Activated CD4-positive, alpha-beta T cell treated with anti-CD3 and anti-CD28 coated beads, Interleukin-2, amount 50 U/mL, for 4 hours (primary cell): ENCODE results near the gene CTBP1.
"Not testable (repeated sequence)": the region's sequence is repeated elsewhere in the genome, so short reads cannot be mapped to it uniquely, and the experiment has no call there.

Experiments used
- DNase-seq, 2 experiments: peaks; one replicate each; pipeline ENCODE4 v3.0.0-alpha.2; 2020

The CTBP1 gene

DNA sequence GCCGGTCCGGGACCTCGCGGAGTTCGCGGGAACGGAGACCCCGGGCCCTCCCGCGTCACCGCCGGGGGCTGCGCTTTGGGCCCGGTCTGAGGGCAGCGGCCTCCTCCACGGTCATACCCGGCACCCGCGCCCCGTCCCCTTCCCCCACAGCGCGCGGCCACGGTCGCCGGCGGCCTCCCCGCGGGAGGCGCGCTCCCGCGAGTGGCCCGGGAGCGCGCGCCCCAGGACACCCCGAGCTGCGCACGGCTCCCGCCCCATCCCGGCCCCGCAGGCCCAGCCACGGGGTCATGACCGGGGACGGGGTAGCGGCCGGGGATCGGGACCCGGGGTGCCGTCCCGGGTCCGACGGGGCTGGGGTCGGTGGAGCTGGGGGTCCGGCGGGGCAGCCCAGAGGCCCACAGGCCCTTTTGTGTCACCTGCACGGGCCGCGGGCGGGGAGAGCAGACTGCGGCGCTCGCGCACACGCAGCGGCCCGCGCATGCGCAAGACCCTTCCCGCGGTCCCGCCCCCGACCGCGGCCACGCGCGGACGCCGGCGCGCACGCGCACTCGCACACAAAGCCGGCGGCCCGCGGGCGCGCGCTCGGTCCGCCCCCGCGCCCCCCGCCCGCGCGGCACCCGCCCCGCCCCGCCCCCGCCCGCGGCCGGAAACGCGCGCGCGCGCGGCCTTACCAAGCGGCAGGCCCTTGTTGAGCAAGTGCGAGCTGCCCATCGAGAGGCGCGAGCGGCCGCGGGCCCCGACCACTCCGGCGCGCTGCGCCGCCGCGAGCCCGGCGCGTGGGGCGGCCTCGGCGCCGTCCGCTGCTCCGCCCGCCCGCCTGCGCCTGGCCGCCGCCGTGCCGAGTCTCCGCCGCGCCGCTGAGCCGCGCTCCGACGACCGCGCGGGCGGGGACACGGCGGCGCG lies at the start of gene CTBP1:
Gene CTBP1, minus strand, starts transcription at position 886 of the 903 bp plus-strand sequence. CDS start 7,799 bp downstream, outside the sequence.
- DNase-seq, result peak; percentile 64 to 75

- DNase-seq, result no peak
Observed at GRCh38 chr4:1298461-1298860, 49.5 kb upstream of the CTBP1 start.

- DNase-seq, result no peak
Observed at GRCh38 chr4:1297456-1298325, 48.8 kb upstream of the CTBP1 start.

DNA sequence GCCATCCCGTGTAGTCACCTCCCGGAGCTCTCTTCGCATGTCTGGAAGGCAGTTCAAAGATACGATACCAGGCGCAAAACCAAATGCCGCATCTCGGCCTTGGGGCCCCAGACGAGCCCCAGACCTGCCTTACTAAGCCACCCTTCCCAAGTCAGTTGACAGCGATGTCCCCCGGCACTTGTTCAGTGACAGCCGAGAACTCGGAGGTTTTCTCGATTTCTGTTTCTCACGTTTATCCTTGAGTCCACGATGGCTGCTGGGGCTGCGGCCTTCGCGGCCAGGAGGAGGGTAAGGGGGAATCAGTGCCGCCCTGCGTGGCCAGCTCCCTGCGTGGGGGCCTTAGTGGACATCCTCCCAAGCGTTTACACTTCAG lies 48.1 kb upstream of the CTBP1 start:
- no peak for DNase-seq

- DNase-seq, result no peak
Observed at GRCh38 chr4:1296324-1297022, 47.5 kb upstream of the CTBP1 start.

GRCh38 chr4:1295405-1296055 lies 46.6 kb upstream of the CTBP1 start:
- no peak for DNase-seq

GRCh38 chr4:1294891-1295290 lies 46.0 kb upstream of the CTBP1 start:
- DNase-seq, result no peak

- no peak for DNase-seq
Observed at GRCh38 chr4:1294424-1294823, 45.5 kb upstream of the CTBP1 start.

DNA sequence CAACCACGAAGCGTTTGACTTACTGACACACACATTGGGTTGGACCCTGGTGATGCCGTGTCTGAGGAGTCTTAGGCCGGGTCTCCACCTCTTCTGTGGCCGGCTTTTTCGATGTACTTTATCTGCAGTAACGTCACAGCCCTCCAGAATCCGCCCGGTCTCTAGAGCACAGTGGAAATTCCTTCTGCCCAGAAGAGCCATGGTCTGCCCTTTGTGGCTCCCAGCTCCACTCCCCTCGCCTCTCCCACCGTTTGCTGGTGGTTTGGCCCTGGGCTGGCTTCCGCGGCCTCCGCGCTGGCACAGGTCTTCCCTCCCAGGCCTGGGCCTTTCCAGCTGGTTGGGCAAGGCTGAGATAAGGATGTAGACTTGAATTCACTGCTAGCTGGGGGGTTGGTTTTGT lies 45.1 kb upstream of the CTBP1 start:
- DNase-seq, result no peak

GRCh38 chr4:1293531-1293941 lies 44.6 kb upstream of the CTBP1 start:
- DNase-seq, result no peak

DNA sequence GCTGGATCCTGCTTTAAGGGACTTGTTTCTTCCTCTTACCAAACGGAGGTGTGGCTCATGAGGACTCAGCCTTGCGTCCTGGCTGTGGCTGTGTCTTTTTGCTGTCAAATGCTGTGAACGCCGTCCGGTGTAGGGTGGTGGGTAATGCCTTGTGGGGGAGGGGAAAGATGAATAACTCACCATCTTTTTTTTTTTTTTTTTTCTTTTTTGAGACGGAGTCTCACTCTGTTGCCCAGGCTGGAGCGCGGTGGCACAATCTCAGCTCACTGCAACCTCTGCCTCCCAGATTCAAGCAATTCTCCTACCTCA lies 43.7 kb upstream of the CTBP1 start:
- not testable (repeated sequence) for DNase-seq

DNA sequence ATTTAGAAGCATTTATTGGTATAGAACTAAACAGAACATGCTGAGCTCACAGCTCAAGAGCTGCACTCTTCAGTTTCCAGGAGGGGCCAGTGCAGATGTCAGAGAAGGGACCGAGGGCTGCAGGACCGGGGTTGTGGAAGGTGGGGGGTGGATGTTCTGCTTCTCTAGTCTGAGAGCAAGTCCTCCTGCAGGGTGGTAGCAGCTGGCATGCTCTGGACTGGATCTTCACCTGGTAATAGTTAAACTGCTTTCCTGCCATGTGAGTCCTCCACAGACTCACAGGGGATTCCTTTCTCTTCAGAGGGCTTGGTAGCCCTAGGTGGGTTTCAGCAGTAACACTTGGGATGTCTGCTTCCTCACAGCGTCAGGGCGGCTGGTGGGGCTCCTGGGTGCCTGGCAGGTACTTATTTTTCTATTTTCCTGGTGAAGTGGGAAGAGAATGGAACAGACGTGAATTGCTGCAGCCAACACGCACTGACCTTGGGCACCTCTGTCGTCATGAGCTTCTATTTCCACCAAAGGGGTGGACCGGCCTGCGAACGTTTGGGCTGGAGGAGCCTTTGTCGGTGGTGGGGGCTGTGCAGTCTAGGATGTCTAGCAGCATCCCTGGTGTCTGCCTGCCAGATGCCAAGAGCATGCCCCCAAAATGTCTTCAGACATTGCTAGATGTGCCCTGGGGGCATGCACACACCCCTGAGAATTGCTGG lies 43.2 kb upstream of the CTBP1 start:
- DNase-seq, result no peak

DNA sequence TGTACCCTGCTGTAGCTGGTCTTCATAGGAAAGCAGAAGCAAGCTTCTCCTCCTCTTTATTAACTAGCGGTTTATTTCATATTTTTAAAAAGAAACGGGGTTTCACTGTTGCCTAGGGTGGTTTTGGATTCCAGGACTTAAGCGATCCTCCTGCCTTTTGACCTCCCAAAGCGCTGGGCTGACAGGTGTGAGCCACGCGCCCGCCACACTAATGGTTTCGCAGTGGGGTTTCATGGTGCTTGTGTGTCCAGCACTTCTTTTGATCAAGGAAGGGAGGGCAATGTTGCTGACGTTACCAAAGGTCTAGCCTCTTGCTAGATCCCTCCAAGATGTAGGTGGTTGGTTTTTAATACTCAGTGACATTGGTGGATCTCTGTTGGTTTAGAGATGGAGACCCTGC lies 42.2 kb upstream of the CTBP1 start:
- DNase-seq, result no peak

DNA sequence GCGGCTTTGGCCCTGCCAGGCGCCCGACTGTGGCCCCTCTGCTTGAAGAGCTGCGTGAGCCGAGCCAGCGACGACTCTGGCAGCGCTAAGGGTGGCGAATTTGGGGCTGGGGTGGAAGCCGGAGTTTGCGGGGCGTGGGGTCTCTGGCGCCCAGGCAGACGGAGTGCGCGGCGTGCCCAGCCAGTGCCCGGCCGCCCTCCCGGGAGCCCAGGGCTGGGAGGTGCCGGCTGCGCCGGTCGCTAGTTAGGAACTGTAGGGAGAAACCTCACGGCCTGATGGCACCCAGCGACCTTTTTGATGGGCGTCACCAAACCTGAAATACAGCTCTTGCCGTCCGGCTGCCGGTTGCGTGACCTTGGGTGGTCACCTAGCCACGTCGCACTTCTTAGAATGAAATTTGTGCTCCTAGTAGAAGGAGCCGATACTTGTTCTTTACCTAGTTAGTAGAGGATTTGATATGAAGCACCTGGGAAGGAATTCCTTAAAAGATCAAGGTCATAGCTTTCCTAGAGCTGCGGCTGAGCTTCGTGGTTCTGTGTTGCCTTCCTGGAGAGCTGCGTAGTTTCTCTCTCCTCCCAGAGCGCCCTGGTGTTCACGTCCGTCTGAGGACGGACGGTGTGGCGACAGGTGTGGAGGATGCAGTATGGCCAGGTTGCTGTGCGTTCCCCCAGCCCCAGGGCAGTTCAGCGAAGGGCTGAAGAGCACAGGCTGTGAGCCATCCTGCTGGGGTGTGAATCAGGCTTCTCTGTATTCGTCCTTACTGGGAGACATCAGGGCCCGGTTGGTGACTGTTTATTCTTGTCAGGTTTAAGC lies 41.4 kb upstream of the CTBP1 start:
- DNase-seq, result no peak

DNA sequence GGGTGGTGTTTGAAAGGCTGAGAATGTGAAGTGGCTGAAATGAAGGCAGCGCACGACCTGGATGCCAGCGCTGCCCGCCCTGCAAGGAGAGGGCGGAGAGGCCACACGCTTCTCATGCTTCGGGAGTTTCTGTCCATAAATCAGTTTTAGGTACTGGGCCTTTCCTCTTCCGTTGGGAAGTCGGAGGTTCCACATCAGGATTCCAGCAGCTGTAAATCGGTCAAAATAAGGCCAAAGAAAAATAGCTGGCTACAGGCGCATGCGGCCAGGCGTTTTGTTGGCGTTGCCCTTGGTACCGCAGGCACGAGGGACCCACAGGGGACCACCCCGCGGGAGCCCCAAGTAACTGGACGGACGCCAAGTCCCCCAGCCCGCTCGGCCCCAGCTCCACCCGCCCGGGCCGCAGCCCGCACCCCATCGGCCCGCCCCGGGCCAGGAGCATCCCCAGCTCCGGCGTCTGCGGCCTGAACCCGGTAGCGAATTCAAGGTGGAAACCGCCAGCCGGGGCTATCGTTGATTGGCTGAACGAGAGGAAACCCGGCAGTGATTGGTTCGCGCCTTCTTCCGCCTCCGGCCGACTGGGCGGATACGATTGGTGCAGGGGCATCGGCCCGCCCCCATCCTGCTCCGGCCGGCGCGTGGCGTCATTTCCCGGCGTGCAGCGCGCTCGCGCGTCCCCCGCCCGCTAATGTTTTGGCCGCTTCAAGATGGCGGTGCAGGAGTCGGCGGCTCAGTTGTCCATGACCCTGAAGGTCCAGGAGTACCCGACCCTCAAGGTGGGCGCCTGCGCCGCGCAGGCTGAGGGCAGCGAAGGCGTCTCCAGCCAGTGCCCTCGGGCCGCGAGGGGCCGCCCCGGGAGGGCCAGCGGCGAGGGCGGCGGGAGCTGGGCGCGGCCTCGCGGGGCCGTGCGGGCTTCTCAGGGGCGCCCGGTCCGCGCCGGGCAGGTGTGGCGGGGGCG lies 40.6 kb upstream of the CTBP1 start, which contains the start of gene MAEA:
Gene MAEA, plus strand, starts transcription at position 685 of the 958 bp plus-strand sequence. Its CDS starts 23 bp downstream, at position 708.
- DNase-seq, result peak; percentile 95

- DNase-seq, result no peak
Observed at GRCh38 chr4:1288786-1289185, 39.9 kb upstream of the CTBP1 start.

DNA sequence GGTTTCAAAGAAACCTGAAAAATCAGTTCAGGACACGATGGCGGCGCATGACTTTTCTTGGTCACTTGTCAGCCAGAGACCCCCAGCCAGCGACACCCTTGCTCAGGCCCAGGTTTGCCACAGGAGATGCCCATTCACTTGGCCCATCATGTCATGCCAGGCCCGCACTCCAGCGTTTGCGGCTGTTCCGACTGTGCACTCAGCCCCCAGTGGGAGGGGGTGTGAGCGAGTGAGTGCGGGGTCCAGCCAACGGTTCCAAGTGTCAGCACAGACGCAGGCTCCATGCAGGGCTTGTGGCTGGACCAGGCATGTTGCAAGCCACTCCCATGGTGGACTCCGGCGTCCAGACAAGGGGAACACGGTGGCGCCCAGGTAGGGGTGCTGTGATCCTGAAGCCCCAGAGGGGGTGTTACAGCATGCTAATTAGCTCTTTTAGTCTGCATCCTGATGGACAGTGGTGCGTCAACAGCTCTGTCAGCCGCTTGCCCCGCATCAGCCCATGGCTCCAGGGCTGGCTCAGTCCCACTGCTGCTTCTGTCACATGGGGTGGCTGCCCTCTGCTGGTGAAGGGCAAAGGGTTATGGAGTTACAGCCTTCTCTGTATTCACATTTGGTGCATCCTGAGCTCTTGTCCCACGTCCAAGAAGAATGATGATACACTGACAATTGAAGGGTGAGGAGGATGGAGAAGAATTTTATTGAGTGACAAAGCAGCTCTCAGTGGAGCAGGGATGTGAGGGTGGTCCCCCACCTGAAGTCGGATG lies 37.0 kb upstream of the CTBP1 start:
- DNase-seq, result peak; percentile 33 to 41

DNA sequence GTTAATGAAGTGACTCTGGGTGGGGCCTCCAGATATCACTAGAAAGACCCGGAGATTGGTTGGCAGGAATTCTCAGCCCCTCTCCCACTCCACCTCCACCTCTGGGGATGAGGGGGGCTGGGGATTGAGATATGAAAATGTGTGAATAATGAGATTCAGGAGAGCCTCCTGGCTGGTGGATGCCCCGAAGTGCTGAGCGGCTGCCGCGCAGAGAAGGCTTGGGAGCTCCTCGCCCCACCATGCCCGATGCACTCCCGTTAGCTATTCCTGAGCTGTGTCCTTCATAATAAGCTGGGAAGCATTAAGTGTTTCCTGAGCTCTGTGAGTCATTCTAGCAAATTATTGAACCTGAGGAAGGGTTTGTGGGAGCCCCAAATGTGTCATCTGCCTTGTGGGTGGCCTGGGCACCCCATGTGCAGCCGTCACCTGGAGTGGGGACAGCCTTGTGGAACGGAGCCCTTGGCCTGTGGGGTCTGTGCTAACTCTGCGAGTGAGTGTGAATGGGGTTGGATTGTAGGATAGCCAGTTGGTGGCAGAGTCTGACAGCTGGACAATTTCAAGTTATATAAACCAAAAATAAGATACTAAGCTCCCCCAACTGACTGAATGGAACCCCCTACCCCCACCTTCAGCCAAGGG lies 36.3 kb upstream of the CTBP1 start:
- no peak for DNase-seq

GRCh38 chr4:1283711-1284110 lies 34.8 kb upstream of the CTBP1 start:
- no peak for DNase-seq
